Embryonic facial prominence (tissue), 1 donor: Measurements from ENCODE around the gene DNAH8.

Source experiments
- DNase-seq: peaks from one replicate; pipeline ENCODE4 v3.0.0-alpha.2; 2016; ENCODE audit errors: extremely low spot score

The DNAH8 gene

GRCh38 chr6:39073471-39074355, 358.6 kb downstream of the DNAH8 start:
- DNase-seq = no peak

- DNase-seq = no peak
Measured at GRCh38 chr6:39074486-39074885, 359.4 kb downstream of the DNAH8 start.

DNA sequence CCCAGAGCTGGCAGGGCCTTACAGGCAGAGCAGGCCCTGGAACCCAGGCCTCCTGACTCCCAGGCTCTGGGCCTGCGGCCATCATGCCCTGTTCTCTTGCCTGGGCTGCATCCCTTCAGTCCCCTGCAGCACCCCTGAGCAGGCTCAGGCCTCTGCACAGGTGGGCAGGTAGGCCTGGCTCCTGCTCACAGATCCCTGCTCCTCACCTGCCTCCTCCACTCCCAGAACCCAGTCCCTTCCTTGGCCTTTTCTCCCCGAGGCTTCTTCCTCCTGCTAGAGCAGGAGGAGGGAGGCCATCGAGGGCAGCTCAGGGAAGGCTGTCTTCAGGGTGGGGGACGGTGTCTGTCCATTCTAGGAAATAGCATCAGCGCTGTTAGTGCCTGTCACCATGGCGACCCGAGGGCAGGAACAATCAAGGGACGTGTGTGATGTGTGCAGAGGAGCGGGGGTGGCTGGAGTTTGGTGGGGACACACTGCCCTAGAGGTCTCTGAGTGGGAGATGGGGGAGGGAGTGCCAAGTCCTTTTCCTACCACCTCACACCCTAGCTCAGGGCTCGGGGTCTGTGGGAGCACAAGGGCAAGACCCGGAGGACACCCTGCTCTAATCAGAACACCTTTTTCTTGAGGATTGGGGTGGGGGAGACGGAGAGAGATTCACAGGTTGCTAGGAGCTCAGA, 360.0 kb downstream of the DNAH8 start:
- no peak for DNase-seq

GRCh38 chr6:39075807-39076622, 360.9 kb downstream of the DNAH8 start:
- DNase-seq = no peak

- no peak for DNase-seq
Measured at GRCh38 chr6:39076623-39077535, 361.8 kb downstream of the DNAH8 start.

GRCh38 chr6:39077882-39078594, 362.9 kb downstream of the DNAH8 start:
- no peak for DNase-seq

- DNase-seq = no peak
Measured at GRCh38 chr6:39078695-39079094, 363.6 kb downstream of the DNAH8 start.

GRCh38 chr6:39079197-39080125, 364.4 kb downstream of the DNAH8 start:
- no peak for DNase-seq
